Activated CD8-positive, alpha-beta T cell treated with anti-CD3 and anti-CD28 coated beads for 36 hours (primary cell): Measurements from ENCODE around the gene MEG3. TPM values are rescaled to one million over a fixed set of nuclear protein-coding genes. Genes with fewer than 3 reads are reported as not detected.

ENCODE experiments used
- ATAC-seq: fragments of 200-7000 bp; cut with Tn5 transposase; one replicate; pipeline ENCODE4 v1.10.0; 2021; ENCODE audit warnings: mild to moderate bottlenecking, moderate library complexity
- CTCF ChIA-PET: fragments of 350-600 bp; sonication (Branson Sonifier 250); formaldehyde crosslinking; loops from one replicate; lab custom pipeline; 2021; ENCODE audit warnings: antibody characterized with exemption; lab: Charles Lee
- POLR2A ChIA-PET: fragments of 350-600 bp; sonication (Branson Sonifier 250); formaldehyde crosslinking; loops from one replicate; lab custom pipeline; 2021; ENCODE audit warnings: antibody characterized with exemption; lab: Charles Lee
- DNase-seq: peaks from one replicate; pipeline ENCODE4 v3.0.0-alpha.2; 2020
- H3K27ac Mint-ChIP-seq: one replicate; pipeline ENCODE4 v1.8.0; 2021; ENCODE audit warnings: mild to moderate bottlenecking, mixed read lengths
- H3K27me3 Mint-ChIP-seq: one replicate; pipeline ENCODE4 v1.8.0; 2021; ENCODE audit warnings: mixed read lengths
- H3K36me3 Mint-ChIP-seq: one replicate; pipeline ENCODE4 v1.8.0; 2021; ENCODE audit warnings: low read depth, mixed read lengths
- H3K4me1 Mint-ChIP-seq: one replicate; pipeline ENCODE4 v1.8.0; 2021; ENCODE audit warnings: low read depth, mixed read lengths
- H3K4me3 Mint-ChIP-seq: one replicate; pipeline ENCODE4 v1.8.0; 2021; ENCODE audit warnings: mild to moderate bottlenecking, moderate library complexity, mixed read lengths
- H3K9me3 Mint-ChIP-seq: one replicate; pipeline ENCODE4 v1.8.0; 2021; ENCODE audit warnings: mixed read lengths
- intact Hi-C: fragments of 100-400 bp; cut with micrococcal nuclease; formaldehyde crosslinking; loops from one replicate; pipeline ENCODE4 v1.10.0; 2022
- total RNA-seq, 2 experiments: library from RNA; stranded (reverse); gene quantifications; one replicate each; pipeline ENCODE4 v1.2.3, GENCODE V29; 2021
- TF ChIP-seq, protein P1 (sequence below): fragments of 200-600 bp; IDR thresholded peaks from one replicate; pipeline ENCODE4 v1.8.0; 2022; ENCODE audit warnings: antibody characterized with exemption, mild to moderate bottlenecking

MEG3 gene
- total RNA-seq, 2 experiments from 2014 or later: not detected

DNA sequence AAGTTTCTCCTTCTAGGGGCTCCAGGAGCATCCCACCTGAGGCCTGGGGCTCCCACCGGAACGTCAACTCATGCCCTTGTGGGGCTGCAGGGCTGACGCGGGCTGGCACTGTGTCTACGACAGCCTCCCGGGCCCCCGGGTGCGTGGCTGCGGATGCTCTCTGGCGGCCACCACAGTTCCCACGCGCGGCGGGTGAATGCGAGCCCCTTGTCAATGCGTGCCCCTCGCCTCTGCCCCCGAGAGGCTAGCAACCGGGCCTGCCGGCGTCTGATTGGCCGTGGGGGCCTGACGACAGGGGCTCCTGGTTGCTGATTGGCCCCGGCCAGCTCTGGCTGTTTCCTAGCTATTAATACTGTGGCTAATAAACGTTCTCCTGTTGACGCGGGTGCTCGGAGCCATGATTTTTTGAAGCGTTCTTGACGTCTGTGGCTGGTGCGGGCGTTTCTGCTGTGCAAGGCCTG is 1.8 kb upstream of the MEG3 start:
- Mint-ChIP-seq H3K9me3 (peaks cover 3% of the 10 kb centered on the region), H3K4me3 (no peak overlapping the region), H3K27ac (no peak overlapping the region), H3K36me3 (no peaks in the 10 kb centered on the region), H3K4me1 (peaks cover 5% of the 10 kb centered on the region), H3K27me3 (peaks cover 34% of the 10 kb centered on the region)
- TF ChIP-seq, protein P1, sequence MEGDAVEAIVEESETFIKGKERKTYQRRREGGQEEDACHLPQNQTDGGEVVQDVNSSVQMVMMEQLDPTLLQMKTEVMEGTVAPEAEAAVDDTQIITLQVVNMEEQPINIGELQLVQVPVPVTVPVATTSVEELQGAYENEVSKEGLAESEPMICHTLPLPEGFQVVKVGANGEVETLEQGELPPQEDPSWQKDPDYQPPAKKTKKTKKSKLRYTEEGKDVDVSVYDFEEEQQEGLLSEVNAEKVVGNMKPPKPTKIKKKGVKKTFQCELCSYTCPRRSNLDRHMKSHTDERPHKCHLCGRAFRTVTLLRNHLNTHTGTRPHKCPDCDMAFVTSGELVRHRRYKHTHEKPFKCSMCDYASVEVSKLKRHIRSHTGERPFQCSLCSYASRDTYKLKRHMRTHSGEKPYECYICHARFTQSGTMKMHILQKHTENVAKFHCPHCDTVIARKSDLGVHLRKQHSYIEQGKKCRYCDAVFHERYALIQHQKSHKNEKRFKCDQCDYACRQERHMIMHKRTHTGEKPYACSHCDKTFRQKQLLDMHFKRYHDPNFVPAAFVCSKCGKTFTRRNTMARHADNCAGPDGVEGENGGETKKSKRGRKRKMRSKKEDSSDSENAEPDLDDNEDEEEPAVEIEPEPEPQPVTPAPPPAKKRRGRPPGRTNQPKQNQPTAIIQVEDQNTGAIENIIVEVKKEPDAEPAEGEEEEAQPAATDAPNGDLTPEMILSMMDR: no peak
- ATAC-seq (no peak), DNase-seq (no peak)
- POLR2A ChIA-PET: no interaction called here
- intact Hi-C loops: no loop called here
- CTCF ChIA-PET: no interaction called here

DNA sequence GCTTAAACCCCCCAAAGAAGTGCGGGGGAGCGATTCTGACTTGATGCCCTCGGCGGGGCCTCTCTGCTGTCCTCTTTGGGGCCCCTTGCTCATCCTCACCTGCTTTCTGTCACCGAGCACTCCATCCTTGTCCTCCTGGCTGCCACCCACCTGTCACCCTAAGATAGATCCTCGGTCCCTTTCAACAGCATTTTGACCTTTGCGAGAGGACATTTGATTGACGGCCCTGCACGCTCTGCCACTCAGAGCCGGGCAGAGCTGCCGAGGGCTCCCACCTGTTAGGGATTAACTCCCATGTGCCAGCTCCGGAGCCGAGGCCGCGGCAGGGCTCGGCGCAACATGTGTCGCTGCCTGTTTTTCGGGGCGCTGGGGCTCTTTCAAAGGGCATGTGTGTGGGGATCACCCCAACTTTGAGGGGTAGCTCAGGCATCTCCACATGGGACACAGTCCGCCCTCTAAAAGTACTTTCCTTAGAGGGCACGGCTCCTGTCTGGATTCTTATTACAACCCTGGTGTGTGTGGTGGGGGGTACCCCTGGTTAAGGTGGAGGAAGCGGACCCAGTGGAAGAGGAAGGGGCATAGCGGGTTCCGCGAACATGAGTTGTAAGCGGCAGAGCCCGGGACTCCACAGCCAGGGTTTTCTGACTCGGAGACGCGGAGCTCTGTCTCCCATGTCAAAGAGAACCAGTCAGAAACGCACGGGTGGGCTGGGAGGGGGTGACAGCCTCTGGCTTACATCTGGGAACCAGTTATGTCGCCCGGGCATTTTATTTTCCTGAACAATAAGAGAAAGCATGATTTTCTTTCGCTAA is 811 bp upstream of the MEG3 start:
- CTCF ChIA-PET: no interaction called here
- no peak for ATAC-seq
- Mint-ChIP-seq H3K4me3 (no peak overlapping the region), H3K27me3 (peaks cover 37% of the 10 kb centered on the region), H3K4me1 (peaks cover 5% of the 10 kb centered on the region), H3K27ac (no peak overlapping the region), H3K9me3 (peaks cover 3% of the 10 kb centered on the region), H3K36me3 (no peaks in the 10 kb centered on the region)
- TF ChIP-seq, protein P1: no peak
- intact Hi-C loops: no loop called here
- POLR2A ChIA-PET: no interaction called here
- DNase-seq: no peak

DNA sequence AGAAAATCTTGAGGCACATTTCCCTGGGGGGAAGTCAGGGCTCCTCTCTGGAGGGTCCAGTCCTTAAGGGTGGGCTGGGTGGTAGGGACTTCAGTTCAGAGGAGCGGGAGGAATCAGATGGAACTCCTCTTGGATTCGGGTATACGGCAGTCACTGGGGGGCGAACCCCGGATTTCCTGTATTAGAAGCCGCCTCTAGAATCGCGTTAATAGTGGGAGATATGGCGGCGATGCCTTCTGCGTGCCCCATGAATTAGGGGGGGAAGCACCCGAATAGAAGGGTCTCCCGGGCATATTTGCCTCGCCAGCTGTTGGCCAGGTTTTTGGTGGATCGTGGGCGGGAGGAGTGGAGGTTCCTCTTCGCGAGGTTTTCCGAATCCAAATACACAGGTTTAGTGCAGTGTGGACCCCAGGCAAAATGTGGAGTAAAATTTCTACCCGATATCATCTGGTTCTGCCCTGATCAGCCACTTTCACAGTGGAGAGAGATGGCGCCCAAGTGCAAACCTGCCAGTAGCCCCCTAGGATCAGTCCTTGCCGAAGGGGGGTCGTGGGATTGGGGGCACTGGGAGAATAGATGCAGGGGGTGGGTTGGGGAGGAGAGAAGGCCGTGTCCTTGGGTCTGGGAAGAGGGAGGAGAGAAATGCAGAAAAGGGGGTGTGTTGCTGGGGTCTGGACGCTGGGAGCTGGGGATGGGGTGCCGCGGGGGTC is 628 bp downstream of the MEG3 start:
- TF ChIP-seq, protein P1: no peak
- Mint-ChIP-seq H3K4me3 (no peak overlapping the region), H3K9me3 (peaks cover 3% of the 10 kb centered on the region), H3K27ac (no peak overlapping the region), H3K36me3 (no peaks in the 10 kb centered on the region), H3K4me1 (peaks cover 5% of the 10 kb centered on the region), H3K27me3 (peaks cover 37% of the 10 kb centered on the region)
- intact Hi-C loops: no loop called here
- DNase-seq: no peak
- CTCF ChIA-PET: no interaction called here
- POLR2A ChIA-PET: no interaction called here
- no peak for ATAC-seq

DNA sequence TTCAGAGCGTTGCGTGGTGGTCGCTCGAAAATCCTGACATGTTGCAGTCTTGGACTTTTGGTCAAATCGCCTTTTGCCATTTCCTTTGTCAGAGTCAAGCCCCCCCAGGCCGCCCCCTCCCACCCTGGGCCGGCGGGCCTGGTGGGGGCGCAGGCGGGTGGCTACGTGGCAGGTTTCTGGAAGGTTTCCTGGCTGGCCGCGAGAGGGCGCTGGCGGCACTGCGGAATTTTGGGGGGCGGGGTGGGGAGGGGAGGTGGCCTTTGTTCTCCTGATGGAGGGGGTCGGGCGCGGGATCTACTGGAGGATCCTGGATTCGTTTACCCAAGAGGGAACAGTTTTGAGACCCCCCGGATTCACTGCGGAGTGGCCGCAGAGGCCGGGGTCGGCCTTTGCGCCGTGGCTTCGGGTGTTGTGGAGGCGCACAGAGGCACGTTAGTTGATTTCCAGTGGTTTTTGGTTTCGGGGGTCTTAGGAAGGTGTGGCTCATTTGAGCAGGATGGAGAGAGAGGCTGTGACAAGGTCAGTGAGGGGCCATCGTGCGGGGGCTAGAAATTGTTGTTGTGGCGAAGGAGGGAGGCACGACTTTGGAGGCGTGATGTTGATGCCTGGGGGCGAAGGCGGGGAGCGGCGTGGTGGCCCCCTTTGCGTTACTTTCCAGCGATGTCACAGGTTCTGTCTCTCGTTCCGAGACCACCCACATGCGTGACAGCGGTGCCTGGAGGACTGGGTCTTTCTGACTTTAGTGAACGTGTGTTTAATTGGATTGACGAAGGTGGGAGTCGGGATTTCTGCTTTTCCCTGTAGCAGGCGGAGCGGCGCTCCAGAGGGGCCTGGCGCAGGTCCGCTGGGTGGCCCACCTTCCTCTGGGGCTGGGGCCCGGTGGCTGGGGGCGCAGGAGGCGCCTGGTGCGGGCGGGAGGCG is 1.4 kb downstream of the MEG3 start:
- intact Hi-C loops: no loop called here
- Mint-ChIP-seq H3K9me3 (peaks cover 3% of the 10 kb centered on the region), H3K27ac (no peak overlapping the region), H3K27me3 (peaks cover 35% of the 10 kb centered on the region), H3K4me3 (no peak overlapping the region), H3K36me3 (no peaks in the 10 kb centered on the region), H3K4me1 (peaks cover 5% of the 10 kb centered on the region)
- TF ChIP-seq, protein P1: peak; percentile 46
- CTCF ChIA-PET: no interaction called here
- ATAC-seq: no peak
- POLR2A ChIA-PET: no interaction called here
- DNase-seq: no peak
